ENCODE data around the gene C1orf159. TPM values are rescaled to one million over a fixed set of nuclear protein-coding genes. Genes with fewer than 3 reads are reported as not detected.
"Not testable (repeated sequence)": the region's sequence is repeated elsewhere in the genome, so short reads cannot be mapped to it uniquely, and the experiment has no call there.

Gene C1orf159
- total RNA-seq, 4 donors from 2014 or later = 2.8 to 6.4 (median 5.3) TPM

GRCh38 chr1:1109743-1110142, 6.1 kb downstream of the C1orf159 start:
- in situ Hi-C loops (cut with MboI; ENCODE audit: low sequenced_read_pairs in 4 of 4) = loop anchor here in 1 of 4 donors (25.0 kb wide), 1 partner anchor 153 kb away; the partner anchor contains the start of gene UBE2J2

GRCh38 chr1:1106510-1107221, 9.2 kb downstream of the C1orf159 start:
- ATAC-seq (no peak), DNase-seq (no peak)

More at GRCh38 chr1:1109743-1110142, 6.1 kb downstream of the C1orf159 start:
- no peak for DNase-seq
- Histone ChIP-seq H3K36me3 (peaks cover 0 to 7% of the 10 kb centered on the region in 2 donors), H3K9me3 (peaks cover 0 to 6% (median 0%) of the 10 kb centered on the region in 3 donors), H3K4me1 (no peaks in the 10 kb centered on the region), H3K4me3 (no peak overlapping the region), H3K27me3 (no peaks in the 10 kb centered on the region), H3K27ac (no peak overlapping the region)
- TF ChIP-seq, protein P1, sequence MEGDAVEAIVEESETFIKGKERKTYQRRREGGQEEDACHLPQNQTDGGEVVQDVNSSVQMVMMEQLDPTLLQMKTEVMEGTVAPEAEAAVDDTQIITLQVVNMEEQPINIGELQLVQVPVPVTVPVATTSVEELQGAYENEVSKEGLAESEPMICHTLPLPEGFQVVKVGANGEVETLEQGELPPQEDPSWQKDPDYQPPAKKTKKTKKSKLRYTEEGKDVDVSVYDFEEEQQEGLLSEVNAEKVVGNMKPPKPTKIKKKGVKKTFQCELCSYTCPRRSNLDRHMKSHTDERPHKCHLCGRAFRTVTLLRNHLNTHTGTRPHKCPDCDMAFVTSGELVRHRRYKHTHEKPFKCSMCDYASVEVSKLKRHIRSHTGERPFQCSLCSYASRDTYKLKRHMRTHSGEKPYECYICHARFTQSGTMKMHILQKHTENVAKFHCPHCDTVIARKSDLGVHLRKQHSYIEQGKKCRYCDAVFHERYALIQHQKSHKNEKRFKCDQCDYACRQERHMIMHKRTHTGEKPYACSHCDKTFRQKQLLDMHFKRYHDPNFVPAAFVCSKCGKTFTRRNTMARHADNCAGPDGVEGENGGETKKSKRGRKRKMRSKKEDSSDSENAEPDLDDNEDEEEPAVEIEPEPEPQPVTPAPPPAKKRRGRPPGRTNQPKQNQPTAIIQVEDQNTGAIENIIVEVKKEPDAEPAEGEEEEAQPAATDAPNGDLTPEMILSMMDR (IDR thresholded peaks at IDR 0.05 in 4 of 5, conservative IDR thresholded peaks at IDR 0.05 in 1 of 5) = no peak
- no peak for TF ChIP-seq POLR2A (IDR thresholded peaks at IDR 0.05)
- no peak for ATAC-seq
- intact Hi-C loops (cut with DNase I; ENCODE audit: low total_unique reads) = loop anchor here (10.0 kb wide), 1 partner anchor 75 kb away; no protein-coding TSS in a partner anchor

DNA sequence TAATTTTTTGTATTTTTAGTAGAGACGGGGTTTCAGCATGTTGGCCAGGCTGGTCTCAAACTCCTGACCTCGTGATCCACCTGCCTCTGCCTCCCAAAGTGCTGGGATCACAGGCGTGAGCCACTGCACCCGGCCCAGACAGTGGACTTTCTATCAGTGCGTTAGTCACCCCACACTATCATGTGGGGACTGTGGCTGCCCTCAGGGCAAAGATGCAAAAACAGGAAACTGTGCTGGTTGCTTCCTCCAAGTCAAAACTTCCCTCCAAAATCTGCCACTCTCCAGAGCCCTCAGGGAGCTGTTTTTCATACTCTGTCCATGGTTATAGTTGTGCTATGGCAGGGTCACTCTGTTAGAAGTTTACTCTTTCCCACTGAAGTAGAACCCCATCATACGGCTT, 11.7 kb downstream of the C1orf159 start:
- in situ Hi-C loops (cut with MboI; ENCODE audit: low sequenced_read_pairs in 4 of 4) = loop anchor here in 1 of 4 donors (25.0 kb wide), 1 partner anchor 158 kb away; the partner anchor contains the start of gene UBE2J2
- H3K4me3 ChIP-seq; H3K27me3 ChIP-seq; DNase-seq; H3K27ac ChIP-seq; H3K9me3 ChIP-seq; H3K4me1 ChIP-seq; H3K36me3 ChIP-seq; ATAC-seq; intact Hi-C loops (cut with DNase I; ENCODE audit: low total_unique reads): not testable (repeated sequence)

More at GRCh38 chr1:1106510-1107221, 9.2 kb downstream of the C1orf159 start:
- Histone ChIP-seq H3K27ac (no peak overlapping the region), H3K9me3 (no peaks in the 10 kb centered on the region), H3K36me3 (no peaks in the 10 kb centered on the region), H3K4me1 (no peaks in the 10 kb centered on the region), H3K27me3 (no peaks in the 10 kb centered on the region), H3K4me3 (no peak overlapping the region)
- intact Hi-C loops (cut with DNase I; ENCODE audit: low total_unique reads) (loop anchor here (2.0 kb wide), 1 partner anchor 186 kb away; no protein-coding TSS in a partner anchor), in situ Hi-C loops (cut with MboI; ENCODE audit: low sequenced_read_pairs in 4 of 4) (loop anchor here in 1 of 4 donors (25.0 kb wide), 1 partner anchor 156 kb away; the partner anchor contains the start of gene UBE2J2)
- TF ChIP-seq, protein P1 (IDR thresholded peaks at IDR 0.05 in 4 of 5, conservative IDR thresholded peaks at IDR 0.05 in 1 of 5) = no peak
- TF ChIP-seq POLR2A (IDR thresholded peaks at IDR 0.05) = no peak

- TF ChIP-seq, protein P1 (IDR thresholded peaks at IDR 0.05 in 4 of 5, conservative IDR thresholded peaks at IDR 0.05 in 1 of 5) = no peak
- TF ChIP-seq POLR2A (IDR thresholded peaks at IDR 0.05) = no peak
- DNase-seq = no peak
- Histone ChIP-seq H3K27me3 (no peaks in the 10 kb centered on the region), H3K9me3 (no peaks in the 10 kb centered on the region), H3K4me3 (no peak overlapping the region), H3K36me3 (no peaks in the 10 kb centered on the region), H3K27ac (no peak overlapping the region), H3K4me1 (no peaks in the 10 kb centered on the region)
- in situ Hi-C loops (cut with MboI; ENCODE audit: low sequenced_read_pairs in 4 of 4) (loop anchor here in 1 of 4 donors (25.0 kb wide), 1 partner anchor 161 kb away; the partner anchor contains the start of gene UBE2J2), intact Hi-C loops (cut with DNase I; ENCODE audit: low total_unique reads) (no loop called here)
- ATAC-seq = no peak
Observed at GRCh38 chr1:1101503-1101902, 14.4 kb downstream of the C1orf159 start.

DNA sequence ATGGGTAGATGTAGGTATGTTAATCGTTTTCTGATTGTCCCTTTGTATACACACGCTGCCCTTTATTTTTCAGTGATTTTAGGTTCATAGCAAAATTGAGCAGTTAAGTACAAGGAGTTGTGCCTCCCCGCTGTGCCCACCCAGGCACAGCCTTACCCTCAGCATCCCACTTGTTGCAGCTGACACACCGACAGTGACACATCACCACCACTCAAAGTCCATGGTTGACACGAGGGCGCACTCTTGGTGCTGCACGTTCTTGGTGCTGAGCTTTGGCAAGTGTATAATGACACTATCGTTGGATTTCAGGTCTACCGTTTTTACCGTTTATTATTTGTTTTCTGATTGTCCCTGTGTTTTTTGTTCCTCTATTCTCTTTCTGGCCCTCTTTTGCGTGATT, 15.6 kb downstream of the C1orf159 start:
- no peaks in the 10 kb centered on the region for H3K36me3 ChIP-seq
- in situ Hi-C loops (cut with MboI; ENCODE audit: low sequenced_read_pairs in 4 of 4) (loop anchor here in 1 of 4 donors (25.0 kb wide), 1 partner anchor 162 kb away; the partner anchor contains the start of gene UBE2J2), intact Hi-C loops (cut with DNase I; ENCODE audit: low total_unique reads) (no loop called here)
- no peaks in the 10 kb centered on the region for H3K4me1 ChIP-seq
- no peaks in the 10 kb centered on the region for H3K27me3 ChIP-seq
- H3K4me3 ChIP-seq = no peak overlapping the region
- DNase-seq = no peak
- H3K27ac ChIP-seq = no peak overlapping the region
- no peaks in the 10 kb centered on the region for H3K9me3 ChIP-seq
- ATAC-seq = no peak
- no peak for TF ChIP-seq POLR2A (IDR thresholded peaks at IDR 0.05)
- TF ChIP-seq, protein P1 (IDR thresholded peaks at IDR 0.05 in 4 of 5, conservative IDR thresholded peaks at IDR 0.05 in 1 of 5) = no peak

Measured in gastrocnemius medialis (tissue), 4 donors.